Heart left ventricle (tissue), 16 donors: ENCODE results near the gene TBC1D8. TPM values are rescaled to one million over a fixed set of nuclear protein-coding genes. Genes with fewer than 3 reads are reported as not detected.

ENCODE experiments used
- ATAC-seq, 4 donors: fragments of 200-7000 bp; cut with Tn5 transposase; one replicate each; pipeline ENCODE4 v1.9.1; 2020 to 2022; ENCODE audit warnings: moderate library complexity in 4 of 4, mild to moderate bottlenecking in 3 of 4, moderate number of reproducible peaks in 1 of 4
- DNase-seq, 5 donors: peaks; one replicate each; pipeline ENCODE4 v3.0.0-alpha.2; 2020
- H3K27ac ChIP-seq, 12 donors: fragments of 200-600 bp; sonication (generic) in 4 of 12; one replicate each; pipeline versions ENCODE4 v1.5.0 to v1.8.0; 2016 to 2022; ENCODE audit warnings: mild to moderate bottlenecking in 2 of 12
- H3K27me3 ChIP-seq, 9 donors: fragments of 200-600 bp; sonication (generic) in 2 of 9; one replicate each; pipeline versions ENCODE4 v1.5.1 to v1.8.0; 2016 to 2022; ENCODE audit warnings: mild to moderate bottlenecking in 3 of 9
- H3K36me3 ChIP-seq, 9 donors: fragments of 200-600 bp; sonication (generic) in 2 of 9; one replicate each; pipeline versions ENCODE4 v1.5.0 to v1.8.0; 2018 to 2022; ENCODE audit warnings: mild to moderate bottlenecking in 2 of 9
- H3K4me1 ChIP-seq, 12 donors: fragments of 200-600 bp; sonication (generic) in 4 of 12; one replicate each; pipeline versions ENCODE4 v1.5.0 to v1.8.0; 2016 to 2022; ENCODE audit warnings: mild to moderate bottlenecking in 3 of 12
- H3K4me3 ChIP-seq, 12 donors: fragments of 200-600 bp; sonication (generic) in 4 of 12; one replicate each; pipeline versions ENCODE4 v1.5.0 to v1.8.0; 2017 to 2022; ENCODE audit warnings: mild to moderate bottlenecking in 9 of 12, moderate library complexity in 4 of 12
- H3K9me3 ChIP-seq, 12 donors: fragments of 200-600 bp; sonication (generic) in 4 of 12; one replicate each; pipeline versions ENCODE4 v1.5.0 to v1.8.0; 2016 to 2022; ENCODE audit warnings: mild to moderate bottlenecking in 1 of 12
- CTCF ChIP-seq, 12 donors: fragments of 200-600 bp; sonication (generic) in 4 of 12; IDR thresholded peaks; one replicate each; pipeline versions ENCODE4 v1.5.0 to v1.8.0; 2018 to 2022; ENCODE audit warnings: antibody characterized with exemption in 12 of 12, mild to moderate bottlenecking in 5 of 12
- POLR2A ChIP-seq, 2 donors: fragments of 450-650 bp; IDR thresholded peaks; one replicate each; pipeline ENCODE4 v1.6.1; 2017; ENCODE audit warnings: antibody characterized with exemption in 2 of 2, mild to moderate bottlenecking in 2 of 2, moderate library complexity in 2 of 2
- WGBS, 4 donors: extraction: QIAGEN DNeasy Blood & Tissue Kit in 2 of 4; methylation state at CpG; one replicate each; pipeline versions ENCODE4 v1.1.5 to v1.1.7; 2013 to 2018; 5-methylcytosine and 5-hydroxymethylcytosine counted together
- intact Hi-C, 10 donors: fragments of 100-400 bp; cut with DNase I; formaldehyde crosslinking; loops; one replicate each; pipeline versions ENCODE4 v1.11.1 to v1.14.2; 2022
- polyA plus RNA-seq, 2 donors: library from polyadenylated mRNA; stranded (reverse); fragments of 200-250 nt; gene quantifications; one replicate each; pipeline ENCODE4 v1.2.3, GENCODE V29; 2013
- total RNA-seq, 9 donors: library from RNA; depleted of rRNA in 2 of 9; stranded (reverse); fragments of >200 nt in 2 of 9; fragmentation: NEBNext Ultra II Directional in 3 of 9; extraction: Animal tissue kit (Norgen Biotek cat#: 25700) in 3 of 9; gene quantifications; one replicate each; pipeline versions ENCODE4 v1.1.0 to v1.2.4, GENCODE V29; 2016 to 2023
- donor health status: ischemic (EF 13 %, LVEDD 7.1; RV severe dilation, severe dysfunction).
- donor health status: healthy with polysubstance abuse.
- donor health status: DM: no; HTN: yes; CAD: no.
- donor health status: DM: no; HTN: no; CAD: no.
- donor health status: ischemic (EF 25% LVEDD 6.9; RV normal size, moderate dysfunction).
- donor health status: ischemic (EF 25% LVEDD 5.7; RV mildly dilated, moderate dysfunction).
- donor health status: healthy.
- donor health status: DM: yes; HTN: yes; CAD: no.
- donor health status: ischemic (EF 35%, LVEDD 5.7; RV mildly dilated, moderate dysfunction).
- donor health status: nonischemic (EF 11% LVEDD 7.7; RV severe dilation, severe dysfunction).
- donor health status: DM: yes; HTN: yes; CAD: no.
- donor health status: PGD.
- donor health status: ischemic (EF 29% LVEDD 5.4; RV normal size, mild dysfunction).
- donor health status: nonischemic (EF 23%, LVEDD 6.1; RV moderate dilation, normal function).

TBC1D8 gene
- total and polyA plus RNA-seq, 11 donors: 30.1 to 61.7 (median 42.9) TPM

GRCh38 chr2:101012054-101012705, 139.0 kb downstream of the TBC1D8 start:
- no peak for DNase-seq
- H3K27me3 ChIP-seq: no peaks in the 10 kb centered on the region
- TF ChIP-seq CTCF (IDR thresholded peaks at IDR 0.05) (no peak), POLR2A (IDR thresholded peaks at IDR 0.05) (no peak)
- no peak overlapping the region for H3K27ac ChIP-seq
- peaks cover 0 to 79% (median 47%) of the 10 kb centered on the region in 9 donors for H3K36me3 ChIP-seq
- peaks cover 0 to 8% (median 0%) of the 10 kb centered on the region in 12 donors for H3K4me1 ChIP-seq
- 59 to 71% (median 63%) methylated on average over 8 of the region's 8 CpGs for WGBS, 4 donors
- no peaks in the 10 kb centered on the region for H3K9me3 ChIP-seq
- no peak overlapping the region for H3K4me3 ChIP-seq
- no peak for ATAC-seq
- intact Hi-C loops: loop anchor here (1.0 to 10.0 kb wide), 6 partner anchors 140 to 195 kb away; partner anchors contain the start of gene TBC1D8 (in 1 of the 10)

GRCh38 chr2:101011152-101011551, 140.0 kb downstream of the TBC1D8 start:
- TF ChIP-seq CTCF (IDR thresholded peaks at IDR 0.05) (no peak), POLR2A (IDR thresholded peaks at IDR 0.05) (no peak)
- no peaks in the 10 kb centered on the region for H3K9me3 ChIP-seq
- ATAC-seq: no peak
- no peak overlapping the region for H3K4me3 ChIP-seq
- H3K36me3 ChIP-seq: peaks cover 0 to 87% (median 57%) of the 10 kb centered on the region in 9 donors
- H3K27ac ChIP-seq: no peak overlapping the region
- WGBS, 4 donors: 85 to 89% (median 87%) methylated on average over 10 of the region's 10 CpGs
- peaks cover 0 to 8% (median 0%) of the 10 kb centered on the region in 12 donors for H3K4me1 ChIP-seq
- intact Hi-C loops: loop anchor here in 7 of 10 donors (5.0 to 10.0 kb wide), 3 partner anchors 141 to 196 kb away; partner anchors contain the start of gene TBC1D8 (in 1 of the 7)
- no peak for DNase-seq
- no peaks in the 10 kb centered on the region for H3K27me3 ChIP-seq

- Histone ChIP-seq H3K4me3 (no peak overlapping the region), H3K9me3 (no peaks in the 10 kb centered on the region), H3K27me3 (no peaks in the 10 kb centered on the region), H3K4me1 (peaks cover 0 to 24% (median 16%) of the 10 kb centered on the region in 12 donors), H3K36me3 (peaks cover 0 to 95% (median 84%) of the 10 kb centered on the region in 9 donors), H3K27ac (no peak overlapping the region)
- TF ChIP-seq POLR2A (IDR thresholded peaks at IDR 0.05): no peak
- no peak for TF ChIP-seq CTCF (IDR thresholded peaks at IDR 0.05)
- intact Hi-C loops: no loop called here
- 70 to 75% (median 71%) methylated on average over 11 of the region's 11 CpGs for WGBS, 4 donors
- no peak for DNase-seq
- ATAC-seq: no peak
These were observed 143.5 kb downstream of the TBC1D8 start for GRCh38 chr2:101007415-101008345.
